HepG2 (cell line): Measurements from ENCODE around the gene MTMR3. TPM values are rescaled to one million over a fixed set of nuclear protein-coding genes. Genes with fewer than 3 reads are reported as not detected.

Experiments
- ATAC-seq: fragments of 200-7000 bp; cut with Tn5 transposase; 3 replicates; pipeline ENCODE4 v1.9.1; 2020; ENCODE audit warnings: mild to moderate bottlenecking, moderate library complexity
- BruUV-seq: library from RNA; stranded (reverse); fragments of 400-500 nt; replicated peaks from 2 replicates; lab custom pipeline; 2021; lab: Mats Ljungman, UMichigan
- CTCF ChIA-PET: fragments of 300-600 bp; formaldehyde crosslinking; extraction: SDS; loops from one replicate; lab custom pipeline; 2021; ENCODE audit warnings: low total read pairs, inconsistent platforms, low intra/inter-chr PET ratio; lab: Yijun Ruan, JAX
- POLR2A ChIA-PET: fragments of 350-600 bp; sonication (Branson Sonifier 250); formaldehyde crosslinking; loops from one replicate; lab custom pipeline; 2020; ENCODE audit warnings: antibody characterized with exemption, inconsistent platforms; lab: Yijun Ruan, JAX
- DNase-seq: peaks from one replicate; pipeline ENCODE4 v3.0.0-alpha.2; 2015; ENCODE audit warnings: low spot score
- FAIRE-seq: peaks from 3 replicates; lab custom pipeline; 2011; peaks lifted over from hg19 to GRCh38; lab: Jason Lieb, UNC
- H2AFZ ChIP-seq: one replicate; pipeline ENCODE4 v1.6.1; 2011; ENCODE audit warnings: low read length, inconsistent platforms
- H3K27ac ChIP-seq: fragments of 300-600 bp; 3 replicates; pipeline ENCODE4 v1.8.0; 2011; ENCODE audit warnings: mixed run types, mild to moderate bottlenecking, mixed read lengths, low read length, inconsistent platforms; ENCODE audit not compliant: insufficient read depth; ENCODE audit errors: extremely low read length
- H3K27me3 ChIP-seq, 2 experiments: fragments of 200-600 bp in 1 of 2; 2 replicates in 1 of 2; 3 replicates in 1 of 2; pipeline versions ENCODE4 v1.6.0 to v1.8.0; 2011; ENCODE audit warnings: low read length in 2 of 2, mild to moderate bottlenecking in 2 of 2, moderate library complexity in 2 of 2, inconsistent platforms in 1 of 2; ENCODE audit not compliant: insufficient read depth in 2 of 2, control insufficient read depth in 1 of 2
- H3K36me3 ChIP-seq, 2 experiments: fragments of 200-600 bp in 1 of 2; replicated peaks in 1 of 2; 2 replicates in 1 of 2; 3 replicates in 1 of 2; pipeline versions ENCODE4 v1.5.1 to v1.8.0; 2011; ENCODE audit warnings: low read length in 2 of 2, inconsistent platforms in 1 of 2; ENCODE audit not compliant: insufficient read depth in 2 of 2, control insufficient read depth in 1 of 2
- H3K4me1 ChIP-seq: 2 replicates; pipeline ENCODE4 v1.5.1; 2012; ENCODE audit warnings: low read length, inconsistent platforms; ENCODE audit not compliant: insufficient read depth
- H3K4me2 ChIP-seq: 2 replicates; pipeline ENCODE4 v1.6.0; 2011; ENCODE audit warnings: low read depth, low read length, inconsistent platforms
- H3K4me3 ChIP-seq, 3 experiments: fragments of 200-600 bp in 1 of 3; sonication (generic), shearing (Covaris generic) in 1 of 3; replicated peaks in 1 of 3; 2 replicates each; pipeline ENCODE4 v1.5.1; 2011 to 2016; ENCODE audit warnings: low read length in 3 of 3, inconsistent platforms in 2 of 3, low read depth in 2 of 3, mild to moderate bottlenecking in 2 of 3, control low read depth in 1 of 3, mixed read lengths in 1 of 3; ENCODE audit not compliant: insufficient read depth in 1 of 3
- H3K79me2 ChIP-seq: one replicate; pipeline ENCODE4 v1.6.1; 2011; ENCODE audit warnings: low read length, inconsistent platforms; ENCODE audit not compliant: insufficient read depth
- H3K9ac ChIP-seq: 2 replicates; pipeline ENCODE4 v1.6.0; 2011; ENCODE audit warnings: mild to moderate bottlenecking, low read depth, low read length, inconsistent platforms; ENCODE audit not compliant: insufficient read depth
- H3K9me3 ChIP-seq: 2 replicates; pipeline ENCODE4 v1.5.1; 2012; ENCODE audit warnings: mild to moderate bottlenecking, low read length
- H4K20me1 ChIP-seq: 2 replicates; pipeline ENCODE4 v1.6.0; 2011; ENCODE audit warnings: inconsistent platforms, mild to moderate bottlenecking, low read length, moderate library complexity; ENCODE audit not compliant: insufficient read depth
- ATF6 ChIP-seq: sonication (generic); formaldehyde crosslinking; conservative IDR thresholded peaks from 2 replicates; pipeline ENCODE4 v1.4.0; 2020; ENCODE audit warnings: missing genetic modification reagents
- DZIP1 ChIP-seq: sonication (generic); formaldehyde crosslinking; IDR thresholded peaks from 2 replicates; pipeline ENCODE4 v1.5.0; 2020; ENCODE audit warnings: mild to moderate bottlenecking, missing genetic modification reagents
- FOXA1 ChIP-seq, 2 experiments: fragments of 450-650 bp in 1 of 2; sonication (generic) in 1 of 2; formaldehyde crosslinking in 1 of 2; IDR thresholded peaks; 2 replicates each; pipeline versions ENCODE4 v1.4.0 to v1.6.1; 2016 to 2020; ENCODE audit warnings: missing genetic modification reagents in 1 of 2
- GFI1 ChIP-seq: sonication (generic); formaldehyde crosslinking; IDR thresholded peaks from 2 replicates; pipeline ENCODE4 v1.5.0; 2020; ENCODE audit warnings: missing genetic modification reagents, mild to moderate bottlenecking, borderline replicate concordance
- HHEX ChIP-seq: IDR thresholded peaks from 2 replicates; pipeline ENCODE4 v1.6.1; 2016; ENCODE audit warnings: control low read depth
- MTA1 ChIP-seq: sonication (generic); formaldehyde crosslinking; IDR thresholded peaks from 2 replicates; pipeline ENCODE4 v1.4.0; 2020; ENCODE audit warnings: missing genetic modification reagents, mild to moderate bottlenecking, borderline replicate concordance
- PHF5A ChIP-seq: IDR thresholded peaks from one replicate; pipeline ENCODE4 v1.6.1; 2018; ENCODE audit warnings: low read depth, missing genetic modification reagents; ENCODE audit not compliant: unreplicated experiment
- PREB ChIP-seq: sonication (generic); formaldehyde crosslinking; IDR thresholded peaks from 2 replicates; pipeline ENCODE4 v1.4.0; 2020; ENCODE audit warnings: missing genetic modification reagents
- SCMH1 ChIP-seq: sonication (generic); formaldehyde crosslinking; IDR thresholded peaks from 2 replicates; pipeline ENCODE4 v1.9.0; 2021; ENCODE audit warnings: missing genetic modification reagents, mild to moderate bottlenecking, borderline replicate concordance
- STAT5B ChIP-seq: sonication (generic); formaldehyde crosslinking; IDR thresholded peaks from 2 replicates; pipeline ENCODE4 v1.4.0; 2020; ENCODE audit warnings: missing genetic modification reagents
- ZBTB7B ChIP-seq: sonication (generic); formaldehyde crosslinking; IDR thresholded peaks from 2 replicates; pipeline ENCODE4 v1.4.0; 2020; ENCODE audit warnings: missing genetic modification reagents
- ZNF484 ChIP-seq: sonication (generic); formaldehyde crosslinking; IDR thresholded peaks from 2 replicates; pipeline ENCODE4 v1.5.1; 2020; ENCODE audit warnings: mild to moderate bottlenecking, low read depth, missing genetic modification reagents, borderline replicate concordance
- ZNF552 ChIP-seq: sonication (generic); formaldehyde crosslinking; IDR thresholded peaks from 2 replicates; pipeline ENCODE4 v1.9.0; 2022; ENCODE audit warnings: missing genetic modification reagents, mild to moderate bottlenecking, borderline replicate concordance
- ZNF598 ChIP-seq: sonication (generic); formaldehyde crosslinking; IDR thresholded peaks from 2 replicates; pipeline ENCODE4 v1.5.1; 2020; ENCODE audit warnings: mild to moderate bottlenecking, missing genetic modification reagents, borderline replicate concordance
- ZNF713 ChIP-seq: sonication (generic); formaldehyde crosslinking; IDR thresholded peaks from 2 replicates; pipeline ENCODE4 v1.4.0; 2020; ENCODE audit warnings: mild to moderate bottlenecking, missing genetic modification reagents
- ZSCAN30 ChIP-seq: sonication (generic); formaldehyde crosslinking; IDR thresholded peaks from 2 replicates; pipeline ENCODE4 v1.5.0; 2020; ENCODE audit warnings: mild to moderate bottlenecking, missing genetic modification reagents
- WGBS: methylation state at CpG from one replicate; pipeline ENCODE4 v1.1.6; 2017; ENCODE audit warnings: low lambda C conversion rate; 5-methylcytosine and 5-hydroxymethylcytosine counted together
- in situ Hi-C: cut with HindIII; loops from 2 replicates; pipeline ENCODE4 v1.10.0; 2017; ENCODE audit warnings: low pct_unique_long_range_greater_than_20kb; ENCODE audit not compliant: extremely low pct_ligation_motif_present
- intact Hi-C: fragments of 100-400 bp; cut with micrococcal nuclease; formaldehyde crosslinking; loops from one replicate; pipeline ENCODE4 v1.10.0; 2022; ENCODE audit not compliant: unreplicated experiment
- polyA plus RNA-seq, 8 experiments: library from polyadenylated mRNA; depleted of rRNA in 3 of 8; stranded (reverse) in 7 of 8; unstranded in 1 of 8; fragments of >200 nt; fragmentation: Illumina TruSeq in 4 of 8; extraction: Trizol in 4 of 8; gene quantifications; 2 replicates each; pipeline versions ENCODE4 v1.2.1 to v1.2.3, GENCODE V29; 2011 to 2016; ENCODE audit warnings: low read depth in 4 of 8, missing spikeins in 1 of 8, mixed read lengths in 1 of 8; ENCODE audit not compliant: insufficient read depth in 1 of 8
- total RNA-seq, 5 experiments: library from RNA; depleted of rRNA; stranded (reverse); fragments of >200 nt; fragmentation: Illumina TruSeq; extraction: Trizol; gene quantifications; 2 replicates each; pipeline ENCODE4 v1.2.3, GENCODE V29; 2016; ENCODE audit warnings: low read depth in 1 of 5
- TF ChIP-seq, protein P1 (sequence below): sonication (generic); formaldehyde crosslinking; IDR thresholded peaks from 2 replicates; pipeline ENCODE4 v1.8.0; 2022; ENCODE audit warnings: missing genetic modification reagents, mild to moderate bottlenecking, inconsistent platforms, borderline replicate concordance

The MTMR3 gene
- total and polyA plus RNA-seq, 2 of the 13 experiments (the other 11 are each of a cell fraction or from before 2014, with no cell fraction given), result 12.6 to 24.8 TPM

DNA sequence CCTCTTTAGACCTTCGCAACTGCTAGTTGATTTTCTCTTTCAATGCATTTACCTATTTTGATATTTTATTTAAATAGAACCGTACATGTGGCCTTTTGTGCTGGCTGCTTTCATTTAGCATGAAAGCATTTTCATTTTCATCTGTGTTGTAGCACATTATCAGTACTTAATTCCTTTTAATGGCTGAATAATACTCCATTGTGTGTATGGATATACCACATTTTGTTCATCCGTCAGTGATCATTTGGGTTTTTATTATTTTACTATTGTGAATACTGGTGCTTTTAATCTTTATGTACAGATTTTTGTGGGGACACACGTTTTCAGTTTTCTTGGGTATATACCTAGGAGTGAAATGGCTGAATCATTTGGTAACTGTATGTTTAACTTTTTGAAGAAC is 43.1 kb downstream of the MTMR3 start:
- Histone ChIP-seq H3K36me3 (no peaks in the 10 kb centered on the region; a peak in 2 of 5 replicates), H3K4me1 (no peaks in the 10 kb centered on the region), H3K27ac (no peak overlapping the region), H4K20me1 (peaks cover 13% of the 10 kb centered on the region; the same call in 1 of the 2 replicates), H3K9me3 (no peaks in the 10 kb centered on the region), H3K4me3 (no peak overlapping the region), H2AFZ (no peak overlapping the region), H3K27me3 (no peaks in the 10 kb centered on the region), H3K79me2 (peaks cover 56% of the 10 kb centered on the region), H3K4me2 (no peak overlapping the region), H3K9ac (no peak overlapping the region)
- ATAC-seq (no peak), FAIRE-seq (no peak), DNase-seq (no peak)
- ChIA-PET POLR2A (no interaction called here), CTCF (no interaction called here)
- in situ Hi-C loops (no loop called here), intact Hi-C loops (no loop called here)
- no TSS peak for BruUV-seq
- 94% methylated on average over 4 of the region's 4 CpGs for WGBS
- TF ChIP-seq ZNF598 (CRISPR knock-in tag) (no peak), FOXA1 (IDR thresholded peaks at IDR 0.05) (no peak), FOXA1 (CRISPR knock-in tag; IDR thresholded peaks at IDR 0.05) (no peak), PHF5A (CRISPR knock-in tag) (no peak), DZIP1 (no peak), SCMH1 (CRISPR knock-in tag) (no peak), ZNF484 (no peak), MTA1 (CRISPR knock-in tag) (no peak), HHEX (CRISPR knock-in tag) (no peak), STAT5B (no peak), ZSCAN30 (no peak), ZBTB7B (CRISPR knock-in tag) (no peak), GFI1 (CRISPR knock-in tag) (no peak), ZNF713 (CRISPR knock-in tag) (no peak), ZNF552 (CRISPR knock-in tag) (no peak), ATF6 (CRISPR knock-in tag) (no peak), PREB (CRISPR knock-in tag) (no peak)
- TF ChIP-seq, protein P1, sequence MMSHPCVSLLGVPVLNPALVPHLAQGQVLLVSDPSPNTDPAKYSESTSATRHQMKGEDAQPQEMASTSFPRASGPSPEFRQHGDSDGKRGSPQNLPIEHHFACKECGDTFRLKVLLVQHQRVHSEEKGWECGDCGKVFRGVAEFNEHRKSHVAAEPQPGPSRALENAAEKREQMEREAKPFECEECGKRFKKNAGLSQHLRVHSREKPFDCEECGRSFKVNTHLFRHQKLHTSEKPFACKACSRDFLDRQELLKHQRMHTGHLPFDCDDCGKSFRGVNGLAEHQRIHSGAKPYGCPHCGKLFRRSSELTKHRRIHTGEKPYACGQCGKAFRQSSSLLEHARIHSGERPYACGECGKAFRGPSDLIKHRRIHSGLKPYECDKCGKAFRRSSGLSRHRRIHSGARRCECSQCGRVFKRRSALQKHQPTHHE, result no peak
